Ovary (tissue), 3 donors: Measurements from ENCODE around the gene PLXNA4.

ENCODE experiments used
- CTCF ChIP-seq, 3 donors: fragments of 450-650 bp in 2 of 3; fragments of 200-600 bp in 1 of 3; IDR thresholded peaks; one replicate each; pipeline versions ENCODE4 v1.5.1 to v1.8.0; 2016 to 2022; ENCODE audit warnings: antibody characterized with exemption in 3 of 3, mild to moderate bottlenecking in 1 of 3
- EP300 ChIP-seq: sonication (generic); formaldehyde crosslinking; IDR thresholded peaks from one replicate; pipeline ENCODE4 v1.6.1; 2017; ENCODE audit warnings: antibody characterized with exemption
- donor health status: DM: no; HTN: no; CAD: no.

GRCh38 chr7:132383962-132384361 lies 192.3 kb downstream of the PLXNA4 start:
- TF ChIP-seq CTCF (IDR thresholded peaks at IDR 0.05) (no peak), EP300 (no peak)
